ENCODE data around the gene NR3C1.

NR3C1 gene

DNA sequence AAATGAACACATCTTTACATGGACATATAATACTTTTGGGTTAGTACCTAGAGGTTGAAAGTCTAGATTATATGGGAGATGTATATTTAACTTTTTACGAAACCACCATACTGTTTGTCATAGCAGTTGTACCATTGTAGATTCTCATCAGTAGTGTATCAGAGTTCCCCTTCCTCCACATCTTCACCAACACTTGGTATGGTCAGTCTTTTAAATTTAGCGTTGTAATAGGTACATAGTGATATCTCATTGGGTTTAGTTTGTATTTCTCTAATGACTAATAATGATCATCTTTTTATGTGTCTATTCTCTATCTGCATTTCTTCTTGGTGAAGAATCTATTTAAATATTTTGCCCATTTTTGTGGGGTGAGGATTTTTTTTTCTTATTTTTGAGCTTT, 137.5 kb downstream of the NR3C1 start:
- Histone ChIP-seq H3K36me3 (ENCODE audit: low read length) (no peaks in the 10 kb centered on the region), H4K20me1 (ENCODE audit: low read depth, low read length) (no peaks in the 10 kb centered on the region), H3K9me2 (replicated peaks; ENCODE audit: insufficient read depth, low read length) (no peaks in the 10 kb centered on the region), H3K4me2 (ENCODE audit: low read depth, low read length, poor library complexity, severe bottlenecking) (no peak overlapping the region), H3K27me3 (ENCODE audit: low read length) (no peaks in the 10 kb centered on the region), H3K79me2 (ENCODE audit: insufficient read depth, low read length) (no peaks in the 10 kb centered on the region), H3F3A (ENCODE audit: insufficient read depth) (no peaks in the 10 kb centered on the region), H3K9ac (ENCODE audit: low read length) (no peak overlapping the region), H3K9me3 (ENCODE audit: insufficient read depth, low read length) (peaks cover 4% of the 10 kb centered on the region; the same call in 1 of the 2 replicates), H3K4me3 (ENCODE audit: insufficient read depth, low read length, poor library complexity, severe bottlenecking) (no peak overlapping the region), H3K27ac (ENCODE audit: low read depth, low read length) (no peak overlapping the region), H2AFZ (ENCODE audit: low read depth, low read length, severe bottlenecking) (no peak overlapping the region)
- TF ChIP-seq, protein P1, sequence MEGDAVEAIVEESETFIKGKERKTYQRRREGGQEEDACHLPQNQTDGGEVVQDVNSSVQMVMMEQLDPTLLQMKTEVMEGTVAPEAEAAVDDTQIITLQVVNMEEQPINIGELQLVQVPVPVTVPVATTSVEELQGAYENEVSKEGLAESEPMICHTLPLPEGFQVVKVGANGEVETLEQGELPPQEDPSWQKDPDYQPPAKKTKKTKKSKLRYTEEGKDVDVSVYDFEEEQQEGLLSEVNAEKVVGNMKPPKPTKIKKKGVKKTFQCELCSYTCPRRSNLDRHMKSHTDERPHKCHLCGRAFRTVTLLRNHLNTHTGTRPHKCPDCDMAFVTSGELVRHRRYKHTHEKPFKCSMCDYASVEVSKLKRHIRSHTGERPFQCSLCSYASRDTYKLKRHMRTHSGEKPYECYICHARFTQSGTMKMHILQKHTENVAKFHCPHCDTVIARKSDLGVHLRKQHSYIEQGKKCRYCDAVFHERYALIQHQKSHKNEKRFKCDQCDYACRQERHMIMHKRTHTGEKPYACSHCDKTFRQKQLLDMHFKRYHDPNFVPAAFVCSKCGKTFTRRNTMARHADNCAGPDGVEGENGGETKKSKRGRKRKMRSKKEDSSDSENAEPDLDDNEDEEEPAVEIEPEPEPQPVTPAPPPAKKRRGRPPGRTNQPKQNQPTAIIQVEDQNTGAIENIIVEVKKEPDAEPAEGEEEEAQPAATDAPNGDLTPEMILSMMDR (IDR thresholded peaks at IDR 0.05; ENCODE audit: insufficient read depth, low read length, poor library complexity, severe bottlenecking) = no peak
- TF ChIP-seq EZH2phosphoT487 (conservative IDR thresholded peaks at IDR 0.05; ENCODE audit: low read length) = no peak

DNA sequence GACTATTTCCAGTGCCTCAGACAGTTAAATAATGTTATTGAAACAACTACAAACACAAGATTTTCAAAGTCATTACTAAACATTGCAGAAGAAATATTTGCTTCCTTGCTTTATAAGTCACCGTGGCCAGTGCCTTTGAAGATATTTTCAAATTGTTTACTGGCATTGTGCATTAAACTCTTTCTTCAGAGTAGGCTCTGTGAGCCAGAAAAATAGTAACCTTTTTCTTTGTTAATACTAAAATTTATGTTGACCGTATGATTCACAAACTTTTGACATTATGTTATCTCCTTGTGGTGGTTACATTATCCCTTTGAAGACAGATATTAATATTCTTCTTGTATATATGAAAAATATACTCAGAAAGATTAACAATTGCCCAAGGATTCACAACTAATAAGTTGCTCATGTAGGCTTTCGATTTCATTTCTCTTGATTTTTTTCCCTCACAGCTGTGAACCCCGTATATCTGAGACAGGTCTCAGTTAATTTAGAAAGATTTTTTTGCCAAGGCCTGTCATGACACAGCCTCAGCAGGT, 140.1 kb downstream of the NR3C1 start:
- Histone ChIP-seq H3K9me2 (replicated peaks; ENCODE audit: insufficient read depth, low read length) (no peaks in the 10 kb centered on the region), H3K4me3 (ENCODE audit: insufficient read depth, low read length, poor library complexity, severe bottlenecking) (no peak overlapping the region), H3K4me2 (ENCODE audit: low read depth, low read length, poor library complexity, severe bottlenecking) (no peak overlapping the region), H4K20me1 (ENCODE audit: low read depth, low read length) (no peaks in the 10 kb centered on the region), H3K36me3 (ENCODE audit: low read length) (no peaks in the 10 kb centered on the region), H3F3A (ENCODE audit: insufficient read depth) (no peaks in the 10 kb centered on the region), H3K9me3 (ENCODE audit: insufficient read depth, low read length) (peaks cover 3% of the 10 kb centered on the region; the same call in 1 of the 2 replicates), H2AFZ (ENCODE audit: low read depth, low read length, severe bottlenecking) (no peak overlapping the region), H3K9ac (ENCODE audit: low read length) (no peak overlapping the region), H3K27ac (ENCODE audit: low read depth, low read length) (no peak overlapping the region), H3K27me3 (ENCODE audit: low read length) (no peaks in the 10 kb centered on the region), H3K79me2 (ENCODE audit: insufficient read depth, low read length) (no peaks in the 10 kb centered on the region)
- TF ChIP-seq, protein P1 (IDR thresholded peaks at IDR 0.05; ENCODE audit: insufficient read depth, low read length, poor library complexity, severe bottlenecking) = no peak
- TF ChIP-seq EZH2phosphoT487 (conservative IDR thresholded peaks at IDR 0.05; ENCODE audit: low read length) = no peak

DNA sequence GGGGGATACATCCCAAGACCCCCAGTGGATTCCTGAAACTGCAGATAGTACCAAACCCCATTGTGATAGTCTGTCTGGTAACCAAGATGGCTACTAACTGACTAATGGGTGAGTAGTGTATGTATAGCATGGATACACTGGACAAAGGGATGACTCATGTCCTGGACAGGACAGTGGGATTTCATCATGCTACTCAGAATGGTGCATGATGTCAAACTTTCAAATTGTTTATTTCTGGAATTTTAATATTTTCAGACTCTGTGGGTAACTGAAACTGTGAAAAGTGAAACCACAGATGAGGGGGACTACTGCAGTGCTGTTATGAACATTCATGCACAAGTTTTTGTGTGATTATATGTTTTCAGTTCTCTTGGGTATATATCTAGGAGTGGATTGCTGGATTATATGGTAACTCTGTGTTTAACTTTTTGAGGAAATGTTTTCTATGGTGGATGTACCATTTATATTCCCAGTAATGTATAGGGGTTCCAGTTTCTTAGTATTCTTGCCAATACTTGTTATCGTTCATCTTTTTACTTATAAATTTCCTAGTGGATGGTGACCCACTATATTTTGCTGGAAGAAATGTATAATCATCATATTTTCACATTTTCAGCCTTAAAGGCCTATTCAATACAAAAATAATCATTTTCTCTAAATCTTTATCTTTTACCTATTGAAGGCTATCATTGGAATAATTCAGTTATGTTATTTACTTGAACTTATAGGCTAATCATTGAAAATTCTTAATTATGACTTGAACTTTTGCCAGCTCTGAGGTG, 140.9 kb downstream of the NR3C1 start:
- H3K27ac ChIP-seq (ENCODE audit: low read depth, low read length) = no peak overlapping the region
- H3K4me2 ChIP-seq (ENCODE audit: low read depth, low read length, poor library complexity, severe bottlenecking) = no peak overlapping the region
- H3F3A ChIP-seq (ENCODE audit: insufficient read depth) = no peaks in the 10 kb centered on the region
- no peaks in the 10 kb centered on the region for H3K9me3 ChIP-seq (ENCODE audit: insufficient read depth, low read length)
- H3K36me3 ChIP-seq (ENCODE audit: low read length) = no peaks in the 10 kb centered on the region
- no peaks in the 10 kb centered on the region for H4K20me1 ChIP-seq (ENCODE audit: low read depth, low read length)
- H3K9me2 ChIP-seq (replicated peaks; ENCODE audit: insufficient read depth, low read length) = no peaks in the 10 kb centered on the region
- no peak overlapping the region for H3K9ac ChIP-seq (ENCODE audit: low read length)
- no peaks in the 10 kb centered on the region for H3K27me3 ChIP-seq (ENCODE audit: low read length)
- no peak overlapping the region for H3K4me3 ChIP-seq (ENCODE audit: insufficient read depth, low read length, poor library complexity, severe bottlenecking)
- TF ChIP-seq EZH2phosphoT487 (conservative IDR thresholded peaks at IDR 0.05; ENCODE audit: low read length) = no peak
- TF ChIP-seq, protein P1 (IDR thresholded peaks at IDR 0.05; ENCODE audit: insufficient read depth, low read length, poor library complexity, severe bottlenecking) = no peak
- no peak overlapping the region for H2AFZ ChIP-seq (ENCODE audit: low read depth, low read length, severe bottlenecking)
- no peaks in the 10 kb centered on the region for H3K79me2 ChIP-seq (ENCODE audit: insufficient read depth, low read length)
